Stimulated activated CD4-positive, alpha-beta T cell treated with anti-CD3 and anti-CD28 coated beads, Interleukin-15, amount 100 ng/mL, for 1 hour (primary cell): ENCODE data around the gene ZNF865.

Source experiments
- DNase-seq, 2 donors: peaks; one replicate each; pipeline ENCODE4 v3.0.0-alpha.2; 2020; ENCODE audit warnings: low read depth in 1 of 2, low spot score in 1 of 2

Gene ZNF865

GRCh38 chr19:55586976-55587668, 18.3 kb upstream of the ZNF865 start:
- peak; percentile 81 to 90 for DNase-seq

GRCh38 chr19:55588738-55589137, 16.7 kb upstream of the ZNF865 start:
- DNase-seq = no peak

- no peak for DNase-seq
Observed at GRCh38 chr19:55590109-55590508, 15.3 kb upstream of the ZNF865 start.

DNA sequence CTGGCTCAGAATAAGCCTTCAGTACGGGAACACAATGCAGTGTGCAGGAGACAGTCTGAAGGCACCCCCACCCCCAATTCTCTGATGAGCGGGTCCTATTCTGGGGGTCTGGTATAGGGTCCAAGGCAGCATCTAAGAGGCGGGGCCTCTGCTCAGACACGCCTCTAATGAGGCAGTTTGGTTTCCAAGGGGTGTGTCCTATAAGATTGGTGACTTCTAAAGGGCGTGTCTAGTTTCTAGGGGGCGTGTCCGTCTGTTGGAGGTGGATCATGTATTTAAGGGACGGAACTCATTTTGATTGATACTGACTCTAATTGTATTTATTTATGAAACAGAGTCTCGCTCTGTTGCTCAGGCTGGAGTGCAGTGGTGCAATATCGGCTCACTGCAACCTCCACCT, 14.8 kb upstream of the ZNF865 start:
- DNase-seq = no peak

DNA sequence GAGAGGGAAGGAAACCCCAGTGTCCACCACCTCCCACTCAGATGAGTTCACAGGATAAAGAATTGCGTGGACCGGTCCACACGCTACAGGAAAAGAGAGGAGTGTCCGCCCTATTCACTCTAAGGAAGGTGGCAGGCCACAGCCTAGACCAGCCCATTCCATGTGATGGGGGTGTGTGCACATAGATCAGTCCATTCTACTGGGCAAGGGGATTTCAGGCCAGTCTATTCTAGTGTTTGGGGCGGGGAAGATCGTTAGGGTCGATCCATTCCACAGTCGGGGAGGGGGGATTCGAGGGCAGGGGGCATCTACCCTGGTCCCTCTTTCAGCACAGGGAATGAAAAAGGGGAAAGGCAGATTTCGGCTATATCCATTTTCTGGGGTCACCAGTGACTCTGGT, 13.9 kb upstream of the ZNF865 start:
- no peak for DNase-seq

GRCh38 chr19:55592391-55593090, 12.9 kb upstream of the ZNF865 start:
- no peak for DNase-seq

DNA sequence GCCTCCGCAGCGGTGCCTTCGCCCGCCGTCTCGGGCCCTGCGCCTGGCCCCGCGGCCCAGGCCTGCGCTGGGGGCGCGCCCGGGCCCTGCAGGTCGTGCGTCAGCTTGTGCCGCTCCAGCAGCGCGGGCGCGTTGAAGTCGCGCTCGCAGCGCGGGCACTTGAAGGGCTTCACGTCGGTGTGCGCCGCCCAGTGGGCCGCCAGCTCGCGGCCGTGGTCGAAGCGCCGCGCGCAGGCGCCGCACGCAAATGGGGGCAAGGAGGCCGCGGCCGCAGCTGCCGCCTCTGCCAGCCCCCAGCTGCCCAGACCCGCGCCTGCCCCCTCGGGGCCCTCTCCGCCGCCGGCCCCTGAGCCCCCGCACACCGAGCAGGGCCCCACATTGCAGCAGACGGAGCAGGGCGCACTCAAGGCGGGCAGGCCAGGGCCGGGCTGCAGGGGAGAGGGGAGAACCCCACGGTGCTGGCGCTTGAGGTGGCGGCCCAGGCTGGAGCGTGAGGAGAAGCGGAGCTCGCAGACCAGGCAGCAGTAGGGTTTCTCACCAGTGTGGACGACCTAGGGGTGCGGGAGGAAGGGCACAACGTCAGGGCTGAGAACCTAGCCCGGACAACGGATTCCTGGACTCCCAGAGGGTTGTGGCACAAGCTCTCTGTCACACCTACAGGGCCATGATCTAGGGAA, 12.2 kb upstream of the ZNF865 start:
- DNase-seq = no peak

GRCh38 chr19:55594996-55595545, 10.4 kb upstream of the ZNF865 start:
- no peak for DNase-seq

- DNase-seq = no peak
Observed at GRCh38 chr19:55596304-55596703, 9.1 kb upstream of the ZNF865 start.

DNA sequence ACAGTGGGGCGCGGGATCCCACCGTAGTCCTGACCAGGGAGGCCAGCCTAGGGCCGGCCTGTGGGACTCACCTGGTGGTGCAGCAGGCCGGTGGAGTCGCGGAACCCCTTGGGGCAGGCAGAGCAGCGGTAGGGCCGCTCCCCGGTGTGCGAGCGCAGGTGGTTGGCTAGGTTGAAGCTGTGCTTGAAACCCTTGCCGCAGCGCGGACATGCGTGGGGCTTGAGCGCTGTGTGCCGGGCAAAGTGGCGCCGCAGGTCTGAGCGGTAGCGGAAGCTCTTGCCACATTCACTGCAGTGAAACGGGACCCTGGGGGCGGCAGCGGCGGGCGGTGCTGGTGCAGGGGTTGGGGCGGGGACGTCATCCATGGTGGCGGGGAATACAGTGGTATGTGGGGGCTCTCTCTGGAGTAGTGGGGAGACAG, 7.9 kb upstream of the ZNF865 start:
- DNase-seq = no peak

- DNase-seq = no peak
Observed at GRCh38 chr19:55598034-55598433, 7.4 kb upstream of the ZNF865 start.

- DNase-seq = peak; percentile 83 to 86
Observed at GRCh38 chr19:55598719-55599467, 6.6 kb upstream of the ZNF865 start.

DNA sequence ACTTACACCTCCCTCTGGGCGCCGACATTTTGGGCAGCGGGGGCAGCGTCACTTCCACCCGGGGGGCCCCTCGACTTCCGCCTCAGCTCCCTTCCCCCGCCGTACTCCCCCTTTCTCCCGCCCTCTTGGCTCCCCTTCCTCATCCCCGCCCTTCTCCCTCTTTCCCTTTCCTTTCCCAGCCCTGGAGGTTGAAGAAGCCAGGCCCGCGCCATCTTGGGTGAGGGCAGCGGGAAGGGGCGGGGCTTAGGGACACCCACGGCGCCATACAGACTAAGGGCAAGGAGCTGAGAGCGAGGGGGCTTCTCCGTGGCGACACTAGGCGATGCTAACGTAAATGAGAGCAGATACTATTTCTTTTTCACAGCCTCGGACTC, 6.0 kb upstream of the ZNF865 start, which contains the start of gene FIZ1:
Gene FIZ1, minus strand, starts transcription at position 50 of the 374 bp plus-strand sequence. CDS start 1,652 bp downstream, outside the sequence.
- peak; percentile 88 to 92 for DNase-seq

- peak; percentile 76 to 77 for DNase-seq
Observed at GRCh38 chr19:55599842-55600661, 5.4 kb upstream of the ZNF865 start, which contains the start of gene ZNF524. Gene ZNF524, plus strand, starts transcription at chr19:55600288. Its CDS starts 1,825 bp downstream, at chr19:55602113.

DNA sequence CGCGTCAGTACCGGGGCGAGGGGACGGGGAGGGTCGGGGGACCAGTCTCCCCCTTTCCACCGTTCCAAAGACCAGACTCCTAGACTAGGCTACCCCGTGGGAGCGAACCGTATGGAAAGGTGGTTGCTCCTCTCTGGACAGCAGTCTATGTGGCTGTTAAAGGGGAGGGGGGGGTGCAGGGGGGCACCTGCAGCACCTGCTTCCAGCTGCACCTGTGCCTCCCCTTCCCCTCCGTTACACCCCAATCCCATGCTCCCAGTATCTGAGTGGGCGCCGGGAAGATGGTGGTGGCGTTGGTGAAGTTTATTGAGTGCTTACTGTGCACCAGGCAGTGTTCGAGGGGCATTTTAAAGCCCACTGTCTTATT, 4.8 kb upstream of the ZNF865 start:
- DNase-seq = no peak

DNA sequence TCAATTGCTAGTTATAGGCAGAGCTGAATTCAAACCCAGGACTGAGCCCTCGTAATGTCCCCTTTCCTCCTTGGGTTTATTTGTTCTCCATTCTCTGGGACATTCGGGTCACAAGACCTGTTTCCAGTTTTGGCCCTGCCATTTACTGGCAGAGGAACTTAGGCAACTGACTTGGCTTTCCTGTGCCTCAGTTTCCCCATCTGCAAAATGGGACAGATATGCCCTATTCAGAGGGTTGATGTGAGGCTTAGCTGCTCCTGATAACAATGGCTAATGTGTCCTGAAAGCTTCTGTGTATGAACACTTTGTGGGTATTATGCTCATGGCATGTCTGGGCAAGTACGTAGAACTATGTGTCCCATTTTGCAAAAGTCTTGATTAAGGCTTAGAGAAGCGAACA, 4.4 kb upstream of the ZNF865 start:
- DNase-seq = no peak

DNA sequence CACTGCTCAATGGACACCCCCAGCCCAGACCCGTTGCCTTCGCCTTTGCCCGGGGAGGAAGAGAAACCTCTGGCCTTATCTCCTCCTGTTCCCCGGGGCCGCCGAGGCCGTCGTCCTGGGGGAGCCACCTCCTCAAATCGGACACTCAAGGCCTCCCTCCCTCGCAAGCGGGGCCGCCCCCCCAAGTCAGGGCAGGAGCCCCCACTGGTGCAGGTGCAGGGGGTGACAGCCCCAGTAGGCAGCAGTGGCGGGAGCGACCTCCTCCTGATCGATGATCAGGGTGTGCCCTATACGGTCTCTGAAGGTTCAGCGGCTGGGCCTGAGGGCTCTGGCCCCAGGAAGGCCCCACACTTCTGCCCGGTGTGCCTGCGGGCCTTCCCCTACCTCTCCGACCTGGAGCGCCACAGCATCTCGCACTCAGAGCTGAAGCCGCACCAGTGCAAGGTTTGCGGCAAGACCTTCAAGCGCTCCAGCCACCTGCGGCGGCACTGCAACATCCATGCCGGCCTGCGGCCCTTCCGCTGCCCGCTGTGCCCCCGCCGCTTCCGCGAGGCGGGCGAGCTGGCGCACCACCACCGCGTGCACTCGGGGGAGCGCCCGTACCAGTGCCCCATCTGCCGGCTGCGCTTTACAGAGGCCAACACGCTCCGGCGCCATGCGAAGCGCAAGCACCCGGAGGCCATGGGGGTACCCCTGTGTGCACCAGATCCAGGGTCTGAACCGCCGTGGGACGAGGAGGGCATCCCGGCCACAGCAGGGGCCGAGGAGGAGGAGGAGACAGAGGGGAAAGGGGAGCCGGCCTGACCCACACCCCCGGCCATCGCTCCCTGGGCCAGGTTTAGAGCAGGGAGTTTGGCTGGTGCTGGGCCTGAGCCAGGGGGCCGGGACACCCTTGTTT, 3.1 kb upstream of the ZNF865 start:
- DNase-seq = no peak

DNA sequence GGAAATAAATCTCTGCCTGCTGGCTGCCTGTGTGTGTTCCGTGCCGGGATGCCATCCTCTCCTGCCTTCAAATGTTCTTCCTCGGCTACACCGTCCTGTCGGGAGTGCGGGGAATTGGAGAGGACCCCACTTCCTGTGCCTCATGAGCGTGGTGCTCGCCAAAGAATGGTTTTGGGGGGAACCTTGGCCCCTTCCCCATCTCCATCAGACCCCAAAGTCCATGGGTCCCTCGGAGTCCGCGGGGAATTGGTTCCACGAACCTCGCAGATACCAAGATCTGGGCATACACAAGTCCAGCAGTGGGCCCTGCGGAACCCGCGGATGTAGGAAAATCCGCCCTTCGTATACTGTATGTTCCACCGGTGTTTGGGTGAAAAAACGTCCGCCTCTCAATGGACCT, 2.3 kb upstream of the ZNF865 start:
- DNase-seq = no peak

DNA sequence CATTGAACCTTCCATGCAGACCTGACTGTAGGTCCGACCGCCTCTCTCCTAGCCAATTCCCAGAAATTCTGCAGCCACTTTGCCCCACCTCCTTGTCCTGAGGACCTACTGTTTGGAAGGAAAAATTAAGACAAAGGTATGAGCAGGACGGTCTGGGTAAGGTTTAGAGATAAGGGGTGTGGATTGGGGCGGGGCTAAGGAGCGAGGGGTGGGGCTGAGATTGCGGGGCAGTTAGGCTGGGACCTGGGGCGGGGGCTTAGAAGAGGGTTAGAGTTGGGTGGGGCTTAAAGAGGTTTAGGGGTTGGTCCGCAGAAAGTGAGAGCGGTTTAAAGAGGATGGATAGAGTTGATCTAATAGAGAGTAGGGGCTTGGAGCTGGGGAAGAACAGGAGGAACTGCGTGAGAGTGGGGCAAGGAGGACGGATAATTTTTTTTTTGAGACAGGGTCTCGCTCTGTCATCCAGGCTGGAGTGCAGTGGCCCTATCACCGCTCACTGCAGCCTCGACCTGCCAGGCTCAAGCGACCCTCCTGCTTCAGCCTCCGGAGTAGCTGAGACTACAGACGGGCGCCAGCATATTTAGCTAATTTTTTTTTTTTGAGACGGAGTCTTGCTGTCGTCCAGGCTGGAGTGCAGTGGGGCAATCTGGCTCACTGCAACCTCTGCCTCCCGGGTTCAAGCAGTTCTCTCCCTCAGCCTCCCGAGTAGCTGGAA, 1.7 kb upstream of the ZNF865 start:
- no peak for DNase-seq
